Activated CD4-positive, alpha-beta T cell treated with anti-CD3 and anti-CD28 coated beads, Interleukin-2, Interleukin-4, amounts not matched to agents 100 ng/mL and 50 ng/mL, durations not matched to agents 16 hours and 8 hours (primary cell): ENCODE measurements around the gene WDPCP.
A peak's percentile ranks its signal among the peaks of the same experiment; 100 is the strongest.
"Not testable (repeated sequence)": the region's sequence is repeated elsewhere in the genome, so short reads cannot be mapped to it uniquely, and the experiment has no call there.

Experiments used
- DNase-seq: peaks from one replicate; pipeline ENCODE4 v3.0.0-alpha.2; 2020; ENCODE audit warnings: low spot score

Gene WDPCP

DNA sequence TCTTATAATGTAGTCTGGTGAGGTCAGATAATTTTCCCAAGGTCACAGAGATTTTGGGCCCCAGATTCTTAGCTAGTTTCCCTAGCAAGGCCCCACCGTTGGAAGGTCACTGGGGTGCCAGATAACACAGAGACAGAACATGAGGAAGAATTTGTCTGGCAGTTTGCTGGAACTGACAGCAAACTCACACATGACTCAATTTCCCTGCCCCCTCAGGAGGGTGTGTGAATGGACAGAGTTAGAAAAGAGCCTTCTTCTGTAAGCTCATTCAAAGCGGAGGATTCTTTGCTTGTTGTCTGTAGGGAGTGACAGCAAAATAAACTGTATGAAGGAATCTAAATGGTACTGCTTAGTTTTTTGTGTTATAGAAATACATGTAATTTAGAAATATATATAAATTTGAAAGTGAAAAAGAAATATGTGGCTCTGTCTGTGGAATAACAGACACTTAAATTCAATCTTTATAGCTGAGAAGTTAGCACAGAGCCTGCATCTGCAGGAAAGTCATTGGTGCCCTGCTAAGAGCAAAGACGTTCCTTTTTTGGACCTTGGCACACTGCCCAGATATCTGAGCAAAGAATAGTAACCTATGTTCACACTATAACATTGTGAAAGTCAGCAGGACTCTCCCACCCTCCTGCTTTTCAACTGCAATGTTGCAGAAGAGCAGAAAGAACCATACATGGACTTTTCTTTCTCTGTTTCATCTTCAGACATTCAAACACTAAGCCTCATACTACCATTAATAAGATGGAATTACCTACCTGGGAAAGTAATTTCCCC is 2.5 kb upstream of the WDPCP start:
- DNase-seq = no peak

GRCh38 chr2:63589148-63589958 is 1.1 kb upstream of the WDPCP start:
- peak; percentile 11 for DNase-seq

DNA sequence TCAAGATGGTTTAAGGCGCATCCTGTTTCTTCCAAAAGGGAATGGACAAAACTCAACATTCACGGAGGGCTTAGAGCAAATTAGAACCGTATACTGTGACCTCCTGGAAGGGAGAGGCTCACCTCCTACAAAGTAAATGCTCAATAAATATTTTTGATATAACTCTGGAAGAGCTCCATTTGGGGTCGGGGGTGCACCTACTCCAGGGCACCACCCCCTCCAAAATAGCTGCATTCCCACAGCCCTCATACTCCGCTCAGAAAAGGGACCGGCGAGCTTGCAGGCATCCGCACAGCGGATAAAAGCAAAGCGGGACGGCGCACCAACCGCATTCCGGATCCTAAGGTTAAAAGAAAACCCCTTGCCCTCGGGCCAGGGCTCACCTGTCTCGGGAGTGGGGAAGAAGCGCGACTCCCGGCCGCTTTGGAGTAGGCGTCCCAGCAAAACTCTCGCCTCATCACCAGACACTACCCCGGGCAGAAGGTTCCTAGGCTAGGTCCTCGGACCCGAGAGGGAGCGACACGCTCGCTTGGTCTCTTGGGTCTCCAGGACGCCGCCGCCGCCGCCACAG is 378 bp downstream of the WDPCP start:
- DNase-seq = no peak

DNA sequence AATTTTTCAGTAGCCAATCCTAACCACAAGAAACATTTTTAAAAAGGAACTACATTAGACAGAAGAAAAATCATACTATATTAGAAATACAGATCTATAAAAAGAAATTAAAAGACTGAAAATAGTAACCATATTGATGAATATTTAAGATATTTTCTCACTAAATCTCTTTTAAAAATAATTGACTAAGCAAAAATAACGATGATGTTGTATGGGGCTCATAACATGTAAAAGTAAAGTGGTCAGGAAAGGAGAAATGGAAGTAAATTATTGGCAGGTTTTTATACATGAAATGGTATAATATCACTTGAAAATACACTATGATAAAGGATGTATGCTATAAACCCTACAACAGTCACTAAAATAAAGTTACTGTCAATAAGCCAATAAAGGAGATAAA is 5.4 kb downstream of the WDPCP start:
- no peak for DNase-seq

DNA sequence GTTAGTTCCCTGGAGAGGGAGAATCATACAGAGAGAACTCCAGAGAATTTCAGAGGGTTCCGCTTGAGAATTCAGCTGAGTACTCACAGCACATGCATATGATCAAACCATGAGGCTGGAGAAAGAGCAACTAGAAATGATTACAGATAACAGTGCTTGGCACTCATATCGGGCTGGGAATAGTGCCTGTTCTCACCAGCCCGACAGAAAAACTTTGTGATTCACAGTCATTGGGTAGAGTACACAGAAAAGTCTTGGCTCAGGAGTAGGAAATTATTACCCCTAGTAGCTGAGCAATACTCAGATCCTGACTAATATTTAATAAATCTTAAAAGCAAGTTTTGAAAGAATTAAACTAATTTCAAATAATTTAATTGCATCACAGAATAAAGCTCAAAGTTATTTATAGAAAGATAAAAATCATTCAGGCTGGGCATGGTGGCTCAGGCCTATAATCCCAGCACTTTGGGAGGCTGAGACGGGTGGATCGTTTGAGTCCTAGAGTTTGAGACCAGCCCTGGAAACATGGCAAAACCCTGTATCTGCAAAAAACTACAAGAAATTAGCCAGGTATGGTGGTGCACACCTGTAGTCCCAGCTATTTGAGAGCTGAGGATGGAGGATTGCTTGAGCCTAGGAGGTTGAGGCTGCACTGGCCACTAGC is 6.8 kb downstream of the WDPCP start:
- no peak for DNase-seq

DNA sequence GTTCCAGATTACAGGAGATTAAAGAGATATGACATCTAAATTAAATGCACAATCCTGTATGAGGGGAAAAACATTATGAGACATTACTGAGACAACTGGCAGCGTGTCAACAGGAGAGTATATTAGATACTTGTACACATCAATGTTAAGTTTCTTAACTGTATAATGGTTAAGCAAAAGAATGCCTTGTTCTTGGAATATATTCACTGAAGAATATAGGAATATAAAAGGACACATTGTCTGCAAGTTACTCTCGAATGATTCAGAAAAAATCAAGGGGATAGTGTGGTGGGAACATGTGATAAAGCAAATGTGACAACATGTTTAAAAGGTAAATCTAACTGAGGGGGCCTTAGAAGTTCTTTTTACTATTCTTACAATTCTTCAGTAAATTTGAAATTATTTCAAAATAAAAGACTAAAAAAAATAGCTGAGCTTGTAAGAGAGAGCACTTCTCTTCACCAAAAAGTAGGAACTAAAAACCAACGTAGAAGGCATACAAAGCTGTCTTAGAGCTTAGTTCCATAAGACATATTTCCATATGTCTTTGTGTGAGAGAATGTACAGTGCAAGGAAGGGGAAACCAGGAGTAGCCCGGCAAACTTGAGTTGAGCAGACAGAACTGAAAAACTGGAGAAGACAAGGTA is 7.5 kb downstream of the WDPCP start:
- no peak for DNase-seq

- no peak for DNase-seq
Observed at GRCh38 chr2:63578767-63579166, 9.5 kb downstream of the WDPCP start.

DNA sequence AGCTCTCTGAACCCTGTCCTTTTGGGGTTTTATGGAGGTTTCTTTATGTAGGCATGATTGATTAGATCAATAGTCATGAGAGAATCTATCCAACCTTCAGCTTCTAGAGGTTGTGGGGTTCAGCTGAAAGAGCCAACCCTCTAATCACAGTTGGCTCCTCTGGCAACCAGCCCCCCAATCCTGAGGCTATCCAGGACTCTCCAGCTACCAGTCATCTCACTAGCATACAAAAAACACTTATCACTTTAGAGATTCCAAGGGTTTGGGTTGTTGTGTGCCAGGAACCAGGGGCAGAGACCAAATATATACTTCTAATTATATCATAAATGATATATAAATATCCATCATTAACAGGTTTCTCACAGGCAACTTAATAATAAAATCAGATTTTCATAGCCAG is 11.7 kb downstream of the WDPCP start:
- no peak for DNase-seq

DNA sequence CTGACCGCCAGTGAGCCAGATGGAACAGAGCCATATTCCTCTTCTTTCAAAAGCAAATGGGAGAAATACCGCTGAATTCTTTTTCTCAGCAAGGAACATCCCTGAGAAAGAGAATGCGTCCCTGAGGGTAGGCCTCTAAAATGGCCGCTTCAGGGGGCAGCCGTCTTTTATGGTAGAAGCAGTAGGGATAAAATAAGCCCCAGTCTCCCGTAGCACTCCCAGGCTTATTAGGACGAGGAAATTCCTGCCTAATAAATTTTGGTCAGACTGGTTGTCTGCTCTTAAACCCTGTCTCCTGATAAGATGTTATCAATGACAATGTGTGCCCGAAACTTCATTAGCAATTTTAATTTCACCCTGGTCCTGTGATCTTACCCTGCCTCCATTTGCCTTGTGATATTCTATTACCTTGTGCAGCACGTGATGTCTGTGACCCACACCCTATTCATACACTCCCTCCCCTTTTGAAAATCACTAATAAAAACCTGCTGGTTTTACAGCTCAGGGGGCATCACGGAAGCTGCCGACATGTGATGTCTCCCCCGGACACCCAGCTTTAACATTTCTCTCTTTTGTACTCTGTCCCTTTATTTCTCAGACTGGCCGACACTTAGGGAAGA is 14.4 kb downstream of the WDPCP start:
- DNase-seq = not testable (repeated sequence)

DNA sequence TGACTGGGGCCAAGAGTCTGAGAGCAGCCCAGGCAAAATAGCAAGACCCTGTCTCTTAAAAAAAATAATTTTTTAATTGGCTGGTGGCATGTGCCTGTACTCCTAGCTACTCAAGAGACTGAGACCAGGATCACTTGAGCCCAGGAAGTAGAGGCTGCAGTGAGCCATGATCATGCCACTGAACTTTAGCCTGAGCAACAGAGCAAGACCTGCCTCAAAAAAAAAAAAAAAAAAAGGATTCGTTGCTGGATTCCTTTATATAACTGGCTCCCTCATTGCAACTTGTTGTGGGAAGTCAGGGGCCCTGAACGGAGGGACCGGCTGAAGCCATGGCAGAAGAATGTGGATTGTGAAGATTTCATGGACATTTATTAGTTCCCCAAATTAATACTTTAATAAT is 15.3 kb downstream of the WDPCP start:
- DNase-seq = not testable (repeated sequence)

DNA sequence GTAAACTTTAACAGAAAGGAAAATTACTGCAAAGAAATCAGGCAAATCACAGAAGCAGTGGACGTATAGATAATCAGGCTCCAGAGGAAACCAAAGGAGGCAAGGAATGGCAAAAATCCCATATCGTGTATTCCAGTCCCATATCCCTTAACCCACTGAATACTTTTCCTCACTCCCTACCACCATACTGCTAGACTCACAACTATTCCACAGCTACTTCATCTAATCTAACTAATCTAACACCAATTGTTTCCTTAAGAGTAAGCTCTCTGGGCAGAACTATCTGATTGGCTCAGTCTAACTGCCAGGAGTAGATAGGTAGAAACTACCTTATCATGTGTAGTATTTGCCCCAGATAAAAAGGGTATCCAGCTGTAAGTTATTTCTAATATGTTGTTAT is 16.3 kb downstream of the WDPCP start:
- DNase-seq = no peak

- no peak for DNase-seq
Observed at GRCh38 chr2:63571291-63571690, 17.0 kb downstream of the WDPCP start.

DNA sequence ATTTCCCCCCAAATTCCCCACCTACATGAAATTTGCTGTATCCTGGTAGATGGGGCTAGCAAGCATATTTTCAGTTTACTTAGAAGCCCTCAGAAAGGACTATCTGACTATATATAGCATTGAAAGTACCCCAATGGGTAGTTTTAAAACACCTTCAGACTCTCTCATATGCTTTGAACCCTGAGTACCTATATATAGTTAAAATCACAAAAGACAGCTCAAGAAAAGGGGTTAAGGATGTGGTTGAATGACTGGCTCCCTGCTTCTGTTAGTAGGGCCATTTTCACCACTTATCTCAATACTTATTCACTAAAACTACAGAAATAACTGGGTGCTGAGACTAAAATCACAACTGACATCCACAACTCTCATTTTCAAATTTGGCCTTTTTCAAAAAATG is 18.5 kb downstream of the WDPCP start:
- no peak for DNase-seq

DNA sequence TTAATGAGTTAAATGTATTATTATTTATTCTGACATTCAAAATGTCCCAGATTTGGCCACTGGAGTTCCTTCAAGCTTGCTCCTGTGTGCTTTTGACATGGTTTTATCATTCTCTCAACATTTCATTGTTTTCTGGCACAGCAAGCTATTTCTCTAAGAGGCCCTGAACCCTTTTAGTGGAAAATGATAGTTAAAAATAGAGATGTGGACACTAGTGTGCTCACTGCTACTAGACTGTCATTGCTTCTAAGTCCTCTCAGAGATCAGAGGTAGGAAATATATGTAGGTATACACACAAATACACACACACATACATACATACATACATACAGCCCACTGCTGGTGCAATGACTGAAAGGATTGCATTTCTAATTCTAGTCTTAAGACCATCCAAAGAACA is 25.5 kb downstream of the WDPCP start:
- DNase-seq = no peak

GRCh38 chr2:63558922-63559321 is 29.4 kb downstream of the WDPCP start:
- DNase-seq = not testable (repeated sequence)

- DNase-seq = not testable (repeated sequence)
Observed at GRCh38 chr2:63557819-63558218, 30.5 kb downstream of the WDPCP start.

- no peak for DNase-seq
Observed at GRCh38 chr2:63555931-63556330, 32.3 kb downstream of the WDPCP start.

DNA sequence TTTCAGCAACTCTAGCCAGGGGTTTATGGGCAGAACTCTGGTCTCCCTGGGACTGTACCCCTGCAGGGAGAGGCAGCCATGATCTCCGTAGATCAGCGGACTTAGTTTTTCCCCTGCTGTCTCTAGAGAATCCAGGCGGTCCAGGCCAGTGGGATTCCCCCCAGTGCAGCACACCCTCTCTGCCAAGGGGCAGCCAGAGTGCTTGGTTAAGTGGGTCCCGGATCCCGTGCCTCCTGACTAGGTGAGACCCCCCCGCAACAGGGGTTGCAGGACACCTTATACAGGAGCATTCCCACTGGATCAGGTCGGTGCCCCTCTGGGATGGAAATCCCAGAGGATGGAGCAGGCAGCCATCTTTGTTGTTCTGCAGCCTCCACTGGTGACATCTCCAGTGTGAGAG is 33.0 kb downstream of the WDPCP start:
- no peak for DNase-seq

GRCh38 chr2:63553049-63553448 is 35.2 kb downstream of the WDPCP start:
- DNase-seq = no peak

- DNase-seq = no peak
Observed at GRCh38 chr2:63545023-63545422, 43.3 kb downstream of the WDPCP start.

- DNase-seq = peak; percentile 21
Observed at GRCh38 chr2:63544017-63544627, 44.2 kb downstream of the WDPCP start.
